ENCODE data around the gene FLVCR1.
"Not testable (repeated sequence)": the region's sequence is repeated elsewhere in the genome, so short reads cannot be mapped to it uniquely, and the experiment has no call there.

Gene FLVCR1

DNA sequence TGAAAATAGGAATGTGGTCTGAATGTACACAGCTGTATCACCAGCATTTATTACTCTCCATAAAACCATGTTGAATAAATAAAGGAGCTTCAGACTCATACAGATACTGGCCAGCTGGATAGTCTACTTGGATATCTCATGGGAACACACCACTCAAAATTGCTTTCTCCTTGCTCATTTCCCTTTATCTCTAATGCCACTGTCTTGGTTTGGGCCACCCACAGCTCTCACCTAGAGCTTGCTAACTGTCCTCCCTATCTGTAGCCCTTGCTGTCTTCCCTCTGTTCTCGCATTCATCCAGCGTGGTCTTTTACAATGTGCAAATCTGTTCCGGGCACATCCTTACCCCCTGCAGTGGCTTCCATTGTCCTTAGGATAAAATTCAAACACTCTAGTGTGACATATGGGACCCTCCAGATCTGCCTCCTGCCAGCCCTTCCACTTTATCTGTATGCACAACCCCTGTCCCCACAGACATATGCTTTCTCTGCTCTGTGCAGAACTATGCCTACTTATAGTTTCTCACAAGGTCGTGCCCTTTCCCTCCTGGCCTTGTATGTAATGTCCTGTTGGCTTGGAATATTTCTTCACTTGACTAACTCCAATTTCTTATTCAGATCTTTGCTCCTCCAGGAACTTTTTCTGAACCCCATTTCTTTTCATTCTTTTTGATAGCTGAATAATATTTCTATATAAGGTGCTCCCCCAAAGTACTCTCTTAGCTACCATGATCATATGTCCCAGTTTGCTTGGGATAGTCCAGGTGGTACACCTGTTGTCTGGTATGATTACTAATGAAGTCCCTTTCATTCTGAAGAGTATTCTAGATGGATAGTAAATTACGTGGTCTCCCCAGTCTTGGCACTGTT is 2.9 kb downstream of the FLVCR1 start:
- DNase-seq = no peak

DNA sequence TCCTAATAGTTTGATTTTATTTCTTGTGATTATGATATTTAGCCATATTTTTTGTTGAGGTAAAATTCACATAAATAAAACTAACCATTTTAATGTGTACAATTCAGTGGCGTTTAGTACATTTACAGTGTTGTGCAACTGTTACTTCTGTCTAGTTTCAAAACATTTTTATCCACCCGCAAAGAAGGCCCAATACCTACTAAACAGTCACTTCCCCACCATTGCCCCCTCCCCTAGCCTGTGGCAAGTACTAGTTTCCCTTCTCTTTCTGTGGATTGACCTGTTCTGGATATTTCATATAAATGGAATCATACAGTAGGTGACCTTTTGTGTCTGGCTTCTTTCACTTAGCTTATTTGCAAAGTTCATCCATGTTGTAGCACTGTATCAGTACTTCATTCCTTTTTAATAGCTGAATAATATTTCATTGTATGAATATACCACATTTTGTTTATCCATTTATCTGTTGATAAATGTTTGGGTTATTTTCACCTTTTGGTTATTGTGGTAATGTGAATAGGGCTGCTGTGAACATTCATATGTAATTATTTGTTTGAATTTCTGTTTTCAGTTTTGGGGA is 4.1 kb downstream of the FLVCR1 start:
- no peak for DNase-seq

DNA sequence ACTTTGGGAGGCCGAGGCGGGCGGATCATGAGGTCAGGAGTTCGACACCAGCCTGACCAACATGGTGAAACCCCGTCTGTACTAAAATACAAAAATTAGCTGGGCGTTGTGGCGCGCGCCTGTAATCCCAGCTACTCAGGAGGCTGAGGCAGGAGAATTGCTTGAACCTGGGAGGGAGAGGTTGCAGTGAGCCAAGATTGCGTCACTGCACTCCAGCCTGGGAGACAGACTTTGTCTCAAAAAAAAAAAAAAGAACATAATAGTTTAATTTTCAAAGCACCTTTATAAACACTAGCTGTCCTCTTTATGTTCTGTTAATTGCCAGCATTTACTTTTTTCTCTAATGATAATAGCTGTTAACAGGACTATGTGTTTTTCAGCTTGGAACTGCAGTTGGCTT is 5.3 kb downstream of the FLVCR1 start:
- DNase-seq = not testable (repeated sequence)

DNA sequence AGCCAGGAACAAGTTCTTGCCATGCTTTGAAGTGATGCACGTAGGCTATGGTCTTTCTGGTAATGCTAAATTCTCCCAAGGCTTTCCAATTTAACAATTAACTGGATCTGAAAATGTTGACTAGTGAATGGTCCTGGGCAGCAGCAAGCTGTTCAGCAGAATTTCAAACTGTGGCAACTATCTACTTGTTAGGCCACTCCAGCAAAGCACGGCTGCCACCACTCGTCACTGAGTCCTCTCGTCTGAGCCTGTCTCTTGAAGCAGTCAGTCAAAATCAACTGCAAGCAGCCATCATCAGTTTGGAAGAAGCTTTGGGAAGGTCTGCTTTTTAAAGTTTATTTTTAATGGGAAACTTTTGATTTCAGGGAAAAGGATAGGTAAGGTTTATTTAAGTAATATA is 6.1 kb downstream of the FLVCR1 start:
- DNase-seq = no peak

DNA sequence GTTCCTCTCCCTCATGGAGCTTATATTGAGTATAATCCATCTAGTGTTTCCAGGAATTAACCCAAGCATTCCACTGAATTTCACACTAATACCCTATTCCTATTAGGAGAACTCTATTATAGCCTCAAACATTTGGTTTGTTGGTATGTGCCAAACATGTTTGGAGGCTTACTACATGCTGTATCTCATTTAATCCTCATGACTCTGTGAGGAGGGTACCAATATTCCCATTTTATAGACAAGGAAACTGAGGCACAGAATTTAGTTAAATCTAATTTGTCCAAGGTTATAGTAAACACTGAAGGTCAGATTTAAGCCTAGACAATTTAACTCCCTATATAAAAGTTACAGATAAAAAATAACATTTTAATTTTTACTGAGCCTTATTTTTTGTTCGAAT is 9.1 kb downstream of the FLVCR1 start:
- DNase-seq = no peak

DNA sequence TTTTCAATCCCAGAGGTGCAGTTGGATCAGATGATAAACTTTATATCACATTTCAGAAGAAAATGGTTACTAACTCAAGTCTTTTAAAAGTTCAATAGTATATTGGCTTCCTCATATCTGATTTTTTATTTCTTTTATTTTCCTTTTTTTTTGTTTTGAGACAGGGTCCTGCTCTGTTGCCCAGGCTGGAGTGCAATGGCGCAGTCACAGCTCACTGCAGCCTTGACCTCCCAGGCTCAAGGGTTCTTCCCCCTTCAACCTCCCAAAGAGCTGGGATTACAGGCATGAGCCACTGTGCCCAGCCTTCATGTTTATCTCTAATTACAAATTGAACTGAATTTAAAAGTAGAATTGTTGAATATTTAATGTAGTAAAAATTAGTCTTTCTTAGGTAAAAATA is 13.9 kb downstream of the FLVCR1 start:
- DNase-seq = no peak

DNA sequence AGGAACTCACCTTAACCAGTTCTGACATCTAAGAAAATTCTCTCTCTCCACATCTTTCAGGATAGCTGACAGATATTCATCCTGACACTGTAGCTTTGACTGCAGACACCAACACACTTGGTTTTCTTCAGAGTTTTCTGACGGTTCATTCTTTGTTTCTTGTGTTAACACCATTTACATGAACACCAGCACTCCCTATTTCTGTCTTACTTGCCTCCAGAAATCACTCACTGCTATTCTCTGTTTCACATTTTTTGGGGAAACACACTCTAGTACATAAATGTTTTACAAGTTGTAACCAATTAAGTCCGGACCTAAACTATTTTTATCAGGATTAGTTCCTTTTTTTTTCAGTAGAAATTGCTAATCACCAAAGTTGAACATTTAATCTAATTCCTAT is 15.4 kb downstream of the FLVCR1 start:
- DNase-seq = no peak

DNA sequence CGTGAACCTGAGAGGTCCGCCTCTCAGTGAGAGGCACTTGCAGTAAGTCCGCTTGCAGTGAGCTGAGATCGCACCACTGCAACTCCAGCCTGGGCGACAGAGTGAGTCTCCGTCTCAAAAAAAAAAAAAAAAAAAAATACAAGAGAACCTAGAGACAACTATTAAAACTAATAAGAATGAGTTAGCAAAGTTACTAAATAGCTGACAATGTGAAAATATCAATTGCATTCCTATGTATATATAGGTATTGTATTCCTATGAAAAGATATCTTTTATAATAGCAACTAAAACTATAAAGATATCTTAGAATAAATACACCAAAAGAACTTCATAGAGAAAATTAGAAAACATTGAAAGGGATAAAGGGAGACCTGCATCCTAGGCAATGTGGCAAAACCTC is 20.3 kb downstream of the FLVCR1 start:
- DNase-seq = no peak

DNA sequence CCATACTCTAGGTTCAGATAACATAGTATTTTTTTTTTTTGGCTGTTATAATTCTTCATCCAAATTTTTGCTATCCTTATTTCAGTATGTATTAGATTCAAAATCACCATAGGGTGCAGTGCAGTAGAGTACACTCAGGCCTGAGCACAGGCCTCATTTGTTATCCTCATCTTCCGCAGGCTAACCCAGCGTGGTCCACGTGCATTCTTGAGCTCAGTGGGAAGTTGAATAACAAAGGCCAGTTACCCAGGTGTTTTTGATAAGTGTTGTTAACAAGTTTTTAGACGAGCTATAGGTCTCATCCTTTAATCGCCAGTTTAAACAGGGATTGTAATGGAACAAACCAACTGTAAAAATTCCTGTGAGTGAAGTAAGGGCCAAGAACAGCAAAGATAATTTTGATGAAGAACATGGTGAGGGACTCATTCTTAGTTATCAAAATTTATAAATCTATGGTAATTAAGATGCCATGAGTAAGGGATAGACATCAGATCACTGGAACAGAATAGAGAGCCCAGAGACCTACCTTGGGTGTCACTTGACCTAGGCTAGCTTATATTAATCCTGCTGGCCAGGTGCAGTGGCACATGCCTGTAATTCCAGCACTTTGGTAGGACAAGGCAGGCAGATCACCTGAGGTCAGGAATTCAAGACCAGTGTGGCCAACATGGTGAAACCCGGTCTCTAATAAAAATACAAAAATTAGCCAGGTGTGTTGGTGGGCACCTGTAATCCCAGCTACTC is 22.0 kb downstream of the FLVCR1 start:
- no peak for DNase-seq

DNA sequence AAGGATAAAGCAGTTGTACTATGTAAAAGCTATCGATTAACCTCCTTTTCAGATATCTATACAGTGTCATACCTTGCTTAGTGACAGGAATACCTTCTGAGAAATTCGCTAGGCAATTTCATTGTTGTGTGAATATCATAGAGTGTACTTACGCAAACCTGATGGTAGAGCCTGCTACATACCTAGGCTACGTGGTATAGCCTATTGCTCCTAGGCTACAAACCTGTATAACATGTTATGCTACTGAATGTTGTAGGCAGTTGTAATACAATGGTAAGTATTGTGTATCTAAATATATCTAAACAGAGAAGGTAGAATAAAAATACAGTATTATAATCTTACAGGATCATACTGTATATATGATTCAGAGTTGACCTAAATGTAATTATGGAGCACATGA is 26.5 kb downstream of the FLVCR1 start:
- DNase-seq = no peak

DNA sequence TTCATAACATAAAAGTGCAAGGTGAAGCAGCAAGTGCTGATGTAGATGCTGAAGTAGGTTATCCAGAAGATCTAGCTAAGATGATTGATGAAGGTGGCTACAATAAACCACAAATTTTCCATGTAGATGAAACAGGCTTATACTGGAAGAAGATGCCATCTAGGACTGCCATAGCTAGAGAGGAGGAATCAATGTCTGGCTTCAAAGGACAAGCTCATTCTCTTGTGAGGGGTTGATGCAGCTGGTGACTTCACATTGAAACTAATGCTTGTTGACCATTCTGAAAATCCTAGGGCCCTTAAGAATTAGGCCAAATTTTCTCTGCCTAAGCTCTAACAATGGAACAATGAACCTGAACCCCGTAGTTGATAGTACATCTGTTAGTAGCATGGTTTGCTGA is 34.0 kb downstream of the FLVCR1 start:
- no peak for DNase-seq

DNA sequence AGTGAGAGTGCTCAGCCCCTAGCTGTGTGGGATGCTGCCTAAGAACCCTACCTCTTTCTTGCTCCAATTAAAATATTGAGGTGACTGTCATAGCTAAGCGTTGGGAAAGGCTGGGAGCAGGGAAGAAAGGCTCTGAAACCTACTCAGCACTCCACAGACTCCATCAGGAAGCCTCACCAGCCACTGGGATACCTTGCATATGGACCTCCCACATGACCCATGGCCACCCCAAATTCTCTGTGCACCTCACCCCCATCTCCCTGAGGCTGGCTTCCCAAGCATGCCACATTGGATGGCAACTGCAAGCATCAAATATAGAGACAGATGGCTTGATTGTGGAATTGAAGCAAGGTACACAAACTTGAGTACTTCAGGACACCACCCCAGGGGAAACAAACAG is 41.8 kb downstream of the FLVCR1 start:
- no peak for DNase-seq

DNA sequence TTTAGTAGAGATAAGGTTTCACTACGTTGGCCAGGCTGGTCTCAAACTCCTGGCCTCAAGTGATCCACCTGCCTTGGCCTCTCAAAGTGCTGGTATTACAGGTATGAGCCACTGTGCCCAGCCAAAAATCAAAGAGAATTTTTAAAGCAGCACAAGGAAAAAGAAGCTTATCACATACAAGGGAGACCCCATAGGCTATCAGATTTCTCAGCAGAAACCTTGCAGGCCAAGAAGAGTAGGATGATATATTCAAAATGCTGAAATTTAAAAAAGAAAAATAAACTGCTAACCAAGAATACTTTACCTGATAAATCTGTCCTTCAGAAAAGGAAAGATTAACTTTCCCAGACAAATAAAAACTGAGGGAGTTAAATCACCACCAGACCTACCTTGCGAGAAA is 43.2 kb downstream of the FLVCR1 start:
- no peak for DNase-seq

DNA sequence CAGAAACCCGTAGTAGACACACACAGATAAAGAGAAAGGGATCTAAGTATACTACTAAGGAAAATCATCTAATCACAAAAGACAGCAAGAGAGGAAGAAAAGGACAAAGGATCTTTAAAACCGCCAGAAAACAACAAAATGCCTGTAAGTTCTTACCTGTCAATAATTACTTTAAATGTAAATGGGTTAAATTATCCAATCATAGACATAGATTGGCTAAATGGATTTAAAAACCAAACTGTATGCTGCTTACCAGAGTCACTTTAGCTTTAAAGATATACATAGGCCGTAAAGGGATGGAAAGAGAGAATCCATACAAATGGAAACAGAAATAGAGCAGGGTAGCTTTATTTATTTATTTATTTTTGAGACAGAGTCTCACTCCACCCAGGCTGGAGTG is 44.0 kb downstream of the FLVCR1 start:
- DNase-seq = no peak

DNA sequence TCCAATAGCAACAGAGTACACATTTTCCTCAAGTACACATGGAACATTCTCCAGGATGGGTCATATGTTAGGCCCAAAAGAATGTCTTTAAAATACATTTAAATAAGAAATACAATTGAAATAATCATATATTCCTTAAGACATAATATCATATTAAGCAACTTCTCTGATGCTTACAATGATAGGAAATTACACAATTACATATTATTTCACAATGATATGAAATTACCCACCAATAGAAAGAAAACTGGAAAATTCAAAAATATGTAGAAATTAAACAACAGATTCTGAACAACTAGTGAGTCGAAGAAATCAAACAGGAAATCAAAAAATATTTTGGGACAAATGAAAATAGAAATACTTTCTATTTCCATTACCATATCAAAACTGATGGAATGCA is 45.6 kb downstream of the FLVCR1 start:
- DNase-seq = no peak

DNA sequence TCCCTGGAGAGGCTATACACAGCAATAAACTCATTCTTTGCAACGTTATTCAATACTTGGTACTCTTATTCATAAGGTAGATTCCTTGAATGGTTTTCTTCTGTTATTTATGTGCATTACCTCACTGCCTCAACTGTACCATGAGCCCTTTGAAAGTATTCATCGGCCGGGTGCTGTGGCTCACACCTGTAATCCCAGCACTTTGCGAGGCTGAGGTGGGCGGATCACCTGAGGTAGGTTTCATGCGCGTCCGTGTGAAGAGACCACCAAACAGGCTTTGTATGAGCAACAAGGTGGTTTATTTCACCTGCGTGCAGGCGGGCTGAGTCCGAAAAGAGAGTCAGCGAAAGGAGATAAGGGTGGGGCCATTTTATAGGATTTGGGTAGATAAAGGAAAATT is 50.0 kb downstream of the FLVCR1 start:
- not testable (repeated sequence) for DNase-seq

DNA sequence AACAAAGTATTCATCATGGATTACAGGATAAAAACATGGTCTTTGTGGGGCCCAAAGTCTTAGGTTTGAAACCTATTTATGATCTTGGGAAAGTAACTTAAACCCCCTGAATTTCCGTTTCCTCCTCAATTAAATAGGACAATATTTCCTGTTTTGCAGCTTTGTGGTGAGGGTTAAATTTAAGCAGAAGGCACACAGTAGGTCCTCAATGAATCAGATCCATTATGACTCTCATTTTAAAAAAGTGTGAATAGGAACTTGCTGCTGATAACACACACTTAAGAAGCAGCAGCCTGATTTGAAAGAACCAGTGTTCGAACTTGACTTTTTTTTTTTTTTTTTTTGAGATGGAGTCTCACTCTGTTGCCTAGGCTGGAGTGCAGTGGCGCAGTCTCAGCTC is 50.9 kb downstream of the FLVCR1 start:
- DNase-seq = no peak

DNA sequence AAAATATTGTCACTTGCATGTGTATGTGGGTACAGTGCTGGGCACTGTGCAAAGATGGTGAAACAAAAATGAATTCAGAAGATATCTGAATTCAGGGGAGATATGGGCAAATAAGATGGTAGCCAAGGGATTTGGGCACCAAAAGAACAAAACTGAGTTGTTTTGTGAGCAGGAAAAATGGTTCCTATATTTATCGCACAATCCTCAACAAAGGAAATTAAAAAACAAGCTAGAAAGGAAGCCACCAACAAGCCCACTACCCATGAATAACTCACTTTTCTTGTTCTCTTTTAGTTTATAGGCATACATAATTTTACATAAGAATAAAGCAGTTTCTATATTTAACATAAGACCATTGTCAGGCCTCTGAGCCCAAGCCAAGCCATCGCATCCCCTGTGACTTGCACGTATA is 51.6 kb downstream of the FLVCR1 start:
- DNase-seq = no peak

DNA sequence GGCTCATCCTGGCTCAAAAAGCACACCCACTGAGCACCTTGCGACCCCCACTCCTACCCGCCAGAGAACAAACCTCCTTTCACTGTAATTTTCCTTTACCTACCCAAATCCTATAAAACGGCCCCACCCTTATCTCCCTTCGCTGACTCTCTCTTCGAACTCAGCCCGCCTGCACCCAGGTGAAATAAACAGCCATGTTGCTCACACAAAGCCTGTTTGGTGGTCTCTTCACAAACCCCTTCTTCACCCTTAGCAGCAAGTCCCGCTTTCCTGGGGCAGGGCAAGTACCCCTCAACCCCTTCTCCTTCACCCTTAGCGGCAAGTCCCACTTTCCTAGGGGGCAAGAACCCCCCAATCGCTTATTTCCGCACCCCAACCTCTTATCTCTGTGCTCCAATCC is 52.1 kb downstream of the FLVCR1 start:
- DNase-seq = not testable (repeated sequence)

DNA sequence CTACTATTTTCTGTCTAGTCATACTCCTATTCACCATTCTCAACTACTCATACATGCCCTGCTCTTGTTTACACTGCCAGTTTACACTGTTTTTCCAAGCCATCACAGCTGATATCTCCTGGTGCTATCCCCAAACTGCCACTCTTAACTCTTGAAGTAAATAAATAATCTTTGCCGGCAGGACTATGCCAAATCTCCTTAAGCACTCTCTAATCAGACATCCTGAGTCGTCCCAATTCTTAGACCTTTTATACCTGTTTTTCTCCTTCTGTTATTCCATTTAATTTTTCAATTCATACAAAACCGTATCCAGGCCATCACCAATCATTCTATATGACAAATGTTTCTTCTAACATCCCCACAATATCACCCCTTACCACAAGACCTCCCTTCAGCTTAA is 55.6 kb downstream of the FLVCR1 start:
- DNase-seq = not testable (repeated sequence)

DNA sequence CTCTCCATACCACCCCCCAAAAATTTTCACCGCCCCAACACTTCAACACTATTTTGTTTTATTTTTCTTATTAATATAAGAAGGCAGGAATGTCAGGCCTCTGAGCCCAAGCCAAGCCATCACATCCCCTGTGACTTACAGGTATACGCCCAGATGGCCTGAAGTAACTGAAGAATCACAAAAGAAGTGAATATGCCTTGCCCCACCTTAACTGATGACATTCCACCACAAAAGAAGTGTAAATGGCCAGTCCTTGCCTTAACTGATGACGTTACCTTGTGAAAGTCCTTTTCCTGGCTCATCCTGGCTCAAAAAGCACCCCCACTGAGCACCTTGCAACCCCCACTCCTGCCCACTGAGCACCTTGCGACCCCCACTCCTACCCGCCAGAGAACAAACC is 56.0 kb downstream of the FLVCR1 start:
- DNase-seq = not testable (repeated sequence)

DNA sequence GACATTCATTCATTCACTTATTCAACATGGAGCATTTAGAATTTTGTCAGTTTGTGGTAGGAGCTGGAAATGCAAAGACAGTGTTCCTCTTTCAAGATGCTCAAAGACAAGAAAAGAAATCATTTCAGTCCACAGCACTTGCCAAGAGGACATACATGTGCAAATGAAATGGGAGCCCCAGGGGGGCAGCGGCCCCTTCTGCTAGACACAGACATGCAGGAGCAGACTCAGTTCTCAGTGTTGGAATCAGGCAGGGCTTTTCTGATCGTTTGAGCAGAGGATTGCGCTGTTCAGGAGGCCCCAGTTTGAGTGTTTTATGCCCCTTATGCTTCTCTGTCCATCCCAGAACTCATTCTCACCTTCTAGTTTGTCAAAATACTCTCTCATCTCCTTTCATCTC is 56.7 kb downstream of the FLVCR1 start:
- DNase-seq = no peak

DNA sequence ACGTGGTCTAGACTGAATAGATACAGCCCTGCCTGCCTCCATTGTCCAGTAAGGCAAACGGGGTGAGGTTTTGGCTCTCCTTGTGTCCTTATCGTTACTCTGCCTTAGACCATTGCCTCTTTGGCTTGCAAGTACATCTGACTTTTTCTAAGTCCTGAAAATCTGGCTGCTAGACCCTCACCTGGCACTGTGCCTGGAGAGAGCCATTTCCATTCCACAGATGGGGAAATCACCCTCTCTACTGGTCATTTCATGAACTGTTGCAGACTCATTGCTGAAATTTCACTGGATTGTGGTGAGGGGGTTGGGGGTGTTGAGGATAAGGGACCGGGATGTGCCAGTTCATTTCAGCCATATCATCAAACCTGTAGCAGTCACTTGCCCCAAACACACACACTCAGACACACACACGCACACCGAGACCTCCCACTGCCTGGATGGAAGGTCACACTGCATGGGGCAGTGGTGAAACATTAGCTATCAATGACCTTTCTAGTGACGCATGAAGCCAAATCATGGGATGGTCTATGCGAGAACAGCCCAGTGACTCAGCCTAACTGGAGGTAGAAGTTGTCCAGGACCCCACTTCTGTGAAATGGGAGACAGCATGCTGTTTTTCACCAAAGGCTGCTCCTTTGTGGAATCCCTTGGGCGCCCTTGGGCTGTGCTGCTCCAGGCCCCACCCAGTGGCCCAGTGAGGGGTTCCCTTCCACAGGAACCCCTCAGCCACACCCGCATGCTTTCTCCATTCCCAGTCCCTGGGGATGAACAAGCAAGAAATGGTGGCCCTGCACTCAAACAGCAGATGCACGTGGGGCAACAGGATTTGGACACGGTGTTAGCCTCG is 57.4 kb downstream of the FLVCR1 start:
- no peak for DNase-seq

All from activated naive CD4-positive, alpha-beta T cell (primary cell).